GM18517 (cell line): ENCODE measurements around the gene HIP1.
"Not testable (repeated sequence)": the region's sequence is repeated elsewhere in the genome, so short reads cannot be mapped to it uniquely, and the experiment has no call there.

Experiments used
- ATAC-seq: cut with Tn5 transposase; IDR thresholded peaks from one replicate; pipeline ENCODE4 v1.9.1; 2021; ENCODE audit warnings: mild to moderate bottlenecking, moderate library complexity; ENCODE audit not compliant: unreplicated experiment

Gene HIP1

DNA sequence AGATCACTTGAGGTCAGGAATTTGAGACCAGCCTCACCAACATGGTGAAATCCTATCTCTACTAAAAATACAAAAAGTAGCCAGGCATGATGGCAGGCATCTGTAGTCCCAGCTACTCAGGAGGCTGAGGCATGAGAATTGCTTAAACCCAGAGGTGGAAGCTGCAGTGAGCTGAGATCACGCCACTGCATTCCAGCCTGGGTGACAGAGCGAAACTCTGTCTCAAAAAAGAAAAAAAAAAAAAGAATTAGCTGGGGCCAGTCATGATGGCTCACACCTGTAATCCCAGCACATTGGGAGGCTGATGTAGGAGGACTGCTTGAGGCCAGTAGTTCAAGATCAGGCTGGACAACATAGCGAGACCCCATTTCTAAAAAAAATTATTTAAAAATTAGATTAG lies 21.0 kb downstream of the HIP1 start:
- ATAC-seq: not testable (repeated sequence)

GRCh38 chr7:75716992-75717626 lies 21.6 kb downstream of the HIP1 start:
- ATAC-seq: no peak

GRCh38 chr7:75715864-75716263 lies 22.9 kb downstream of the HIP1 start:
- ATAC-seq: no peak

DNA sequence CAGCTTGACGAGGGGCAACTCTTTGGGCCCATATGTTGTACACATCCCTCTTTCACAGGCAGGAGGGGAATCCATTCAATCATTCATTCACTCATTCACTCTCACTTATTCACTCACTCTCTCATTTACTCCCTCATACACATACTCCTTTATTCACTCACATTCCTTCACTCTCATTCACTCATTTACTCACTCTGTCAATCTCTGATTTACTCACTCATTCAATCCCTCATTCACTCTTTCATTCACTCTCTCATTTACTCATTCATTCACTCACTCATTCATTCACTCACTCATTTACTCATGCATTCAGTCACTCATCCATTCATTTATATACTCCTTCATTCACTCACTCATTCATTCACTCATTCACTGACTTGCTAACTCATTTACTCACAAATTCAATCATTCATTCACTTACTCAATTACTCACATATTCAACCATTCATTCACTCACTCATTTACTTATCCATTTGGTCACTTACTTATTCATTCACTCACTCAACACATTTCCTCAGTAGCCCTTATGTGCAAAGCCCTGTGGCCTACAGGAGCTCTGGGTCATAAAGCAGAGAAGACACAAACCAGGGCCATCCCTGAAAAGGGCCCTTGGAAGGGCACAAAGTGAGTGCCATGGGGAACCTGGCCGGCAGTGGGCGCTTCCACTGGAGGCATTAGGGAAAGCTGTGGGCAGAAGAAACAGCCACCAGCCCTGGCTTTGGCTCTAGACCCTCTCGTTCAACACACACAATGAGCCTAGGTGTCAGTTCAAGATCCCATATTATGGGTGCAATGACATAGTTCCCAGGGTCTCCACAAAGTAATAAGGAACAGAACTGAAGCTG lies 26.0 kb downstream of the HIP1 start:
- no peak for ATAC-seq

DNA sequence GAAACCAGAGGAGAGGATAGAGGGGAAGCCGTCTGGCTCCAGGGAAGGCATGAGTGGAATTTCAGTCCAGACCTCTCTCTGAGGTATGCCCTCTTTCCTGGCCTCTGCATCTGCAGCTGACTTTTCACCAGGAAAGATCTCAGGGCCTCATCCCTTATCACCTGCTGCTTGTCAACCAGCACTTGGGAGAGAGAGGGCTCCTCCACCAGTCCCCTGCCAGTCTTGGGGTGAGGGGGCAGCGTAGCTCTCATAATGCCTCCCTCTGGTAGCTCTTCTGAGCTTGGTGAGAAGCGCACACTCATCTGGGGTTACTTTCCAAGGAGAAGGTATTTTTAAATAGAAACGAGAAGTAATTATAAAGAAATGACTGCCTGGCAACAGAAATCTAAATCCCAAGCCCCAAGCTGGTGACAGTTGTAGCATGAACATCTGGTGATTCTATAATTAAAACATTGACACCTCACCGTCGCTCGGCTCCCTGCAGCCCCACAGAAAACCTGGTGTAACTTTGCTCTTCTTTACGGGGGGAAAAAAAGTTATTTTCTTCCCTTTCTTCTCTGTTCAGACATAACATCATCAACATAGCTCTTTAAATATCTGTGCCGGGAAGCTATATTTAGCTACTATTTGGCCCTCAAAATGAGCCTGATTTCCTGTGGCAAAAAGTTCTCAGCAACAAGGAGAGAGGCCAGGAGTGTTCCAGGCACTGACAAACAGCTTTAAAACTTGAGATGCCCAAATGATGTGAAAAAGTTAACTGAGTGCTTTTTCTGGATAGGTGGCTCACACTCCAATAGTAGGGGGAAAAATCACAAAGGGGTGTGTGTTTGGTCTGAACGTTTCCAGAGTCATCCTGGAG lies 26.9 kb downstream of the HIP1 start:
- ATAC-seq: no peak

DNA sequence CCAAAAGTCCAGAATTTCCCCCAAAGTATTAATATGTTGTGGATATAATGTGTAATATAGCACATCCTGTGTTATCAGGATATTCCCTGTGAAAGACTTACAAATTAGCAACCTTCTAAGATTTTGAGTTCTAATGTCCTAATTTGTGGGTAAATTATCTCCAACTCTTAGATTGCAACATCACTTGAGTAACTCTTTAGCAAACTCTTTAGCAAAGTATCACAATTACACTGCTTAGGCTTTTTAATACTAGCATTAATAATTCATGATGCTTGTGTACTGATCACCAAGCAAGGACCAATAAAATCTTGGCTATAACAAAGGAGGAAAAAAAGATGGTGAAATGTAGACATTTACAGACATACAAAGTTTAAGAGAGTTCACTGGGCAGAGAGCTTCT lies 27.7 kb downstream of the HIP1 start:
- ATAC-seq: no peak

GRCh38 chr7:75704928-75705327 lies 33.8 kb downstream of the HIP1 start:
- no peak for ATAC-seq

- no peak for ATAC-seq
Observed at GRCh38 chr7:75702515-75702914, 36.2 kb downstream of the HIP1 start.

DNA sequence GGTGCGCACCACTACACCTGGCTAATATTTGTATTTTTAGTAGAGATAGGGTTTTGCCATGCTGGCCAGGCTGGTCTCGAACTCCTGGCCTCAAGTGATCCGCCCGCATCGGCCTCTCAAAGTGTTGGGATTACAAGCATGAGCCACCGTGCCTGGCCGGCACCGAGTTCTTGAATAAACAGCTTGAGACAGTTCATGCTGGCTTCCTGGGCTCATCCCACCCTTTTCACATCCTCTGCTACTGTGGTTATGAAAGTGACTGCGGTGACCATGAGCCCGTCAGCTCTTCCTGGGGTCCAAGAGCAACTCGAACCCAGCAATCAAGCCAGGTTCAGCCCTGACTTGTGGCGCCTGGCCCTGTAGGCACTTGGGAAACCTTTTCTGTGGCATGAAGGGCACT lies 38.7 kb downstream of the HIP1 start:
- ATAC-seq: no peak

DNA sequence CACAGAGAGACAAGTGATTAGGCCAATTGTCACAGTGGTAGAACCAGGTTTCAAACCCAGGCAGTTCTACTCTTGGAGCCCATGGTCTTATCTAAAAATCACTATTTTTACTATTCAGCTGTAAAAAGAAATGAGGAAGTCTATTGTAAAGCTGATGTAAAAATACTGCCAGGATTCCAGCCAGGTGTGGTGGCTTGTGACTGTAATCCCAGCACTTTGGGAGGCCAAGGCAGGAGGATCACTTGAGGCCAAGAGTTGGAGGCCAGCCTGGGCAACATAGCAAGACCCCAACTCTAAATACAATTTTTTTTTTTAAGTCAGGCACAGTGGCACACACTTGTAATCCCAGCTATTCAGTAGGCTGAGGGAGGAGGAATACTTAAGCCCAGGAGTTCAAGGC lies 40.4 kb downstream of the HIP1 start:
- ATAC-seq: no peak

GRCh38 chr7:75696263-75697037 lies 42.3 kb downstream of the HIP1 start:
- ATAC-seq: no peak

DNA sequence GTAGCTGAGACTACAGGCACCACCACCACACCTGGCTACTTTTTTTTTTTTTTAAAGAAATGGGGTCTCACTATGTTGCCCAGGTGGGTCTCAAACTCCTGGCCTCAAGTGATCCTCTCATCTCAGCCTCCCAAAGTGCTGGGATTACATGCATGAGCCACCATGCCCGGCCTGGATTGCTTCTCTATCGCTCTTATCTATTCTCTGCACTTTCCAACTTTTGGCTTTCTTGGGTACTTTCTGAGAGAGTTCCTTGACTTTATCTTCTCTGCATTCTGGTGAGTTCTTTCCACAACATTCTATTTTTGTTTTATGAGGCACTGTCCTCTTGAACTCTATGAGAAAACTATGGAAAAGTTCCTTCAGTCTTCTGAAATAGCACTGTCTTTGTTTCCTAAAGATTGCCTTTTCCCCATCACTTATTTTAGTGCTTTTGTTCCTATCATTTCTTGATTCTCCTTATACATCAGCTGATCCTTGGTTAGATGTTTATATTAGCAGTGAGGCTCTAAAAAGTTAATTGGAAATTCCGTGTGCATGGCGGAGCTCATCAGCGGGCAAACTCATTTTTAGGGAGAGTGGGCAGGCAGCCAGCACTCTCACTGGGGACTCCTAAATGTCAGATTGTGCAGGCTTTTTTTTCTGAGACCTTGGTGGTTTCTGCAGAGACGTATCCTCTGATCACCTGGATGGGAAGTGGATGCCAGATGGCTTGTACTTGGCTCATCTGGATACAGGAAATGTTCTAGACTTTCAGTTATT lies 43.9 kb downstream of the HIP1 start:
- no peak for ATAC-seq

GRCh38 chr7:75693668-75694067 lies 45.1 kb downstream of the HIP1 start:
- not testable (repeated sequence) for ATAC-seq

DNA sequence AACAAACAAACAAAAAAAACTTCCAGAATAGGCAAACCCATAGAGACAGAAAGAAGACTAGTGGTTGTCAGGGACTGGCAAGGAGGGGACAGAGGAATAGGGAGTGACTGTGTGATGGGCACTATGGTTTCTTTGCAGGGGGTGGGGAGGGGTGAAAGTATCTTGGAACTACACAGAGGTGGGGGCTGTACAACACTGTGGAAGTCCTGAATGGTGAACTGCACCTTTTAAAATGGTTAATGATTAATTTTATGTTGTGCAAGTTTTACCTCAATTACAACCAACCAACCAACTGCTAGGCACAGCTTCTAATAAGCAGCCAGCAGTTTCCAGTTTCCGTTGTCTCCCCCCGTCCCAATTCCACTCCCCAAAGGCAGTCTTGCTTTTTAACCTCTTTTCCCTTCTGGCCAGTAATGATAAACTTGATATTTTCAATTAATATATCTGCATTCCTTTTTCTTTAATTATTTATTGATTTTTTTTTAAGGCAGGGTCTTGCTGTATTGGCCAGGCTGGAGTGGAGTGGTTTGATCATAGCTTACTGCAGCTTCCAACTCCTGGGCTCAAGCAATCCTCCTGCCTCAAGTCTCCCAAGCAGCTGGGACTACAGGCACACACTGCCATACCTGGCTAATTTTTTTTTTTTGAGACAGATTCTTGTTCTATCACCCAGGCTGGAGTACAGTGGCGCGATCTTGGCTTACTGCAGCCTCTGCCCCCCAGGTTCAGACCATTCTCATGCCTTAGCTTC lies 46.8 kb downstream of the HIP1 start:
- no peak for ATAC-seq

GRCh38 chr7:75690121-75690523 lies 48.6 kb downstream of the HIP1 start:
- ATAC-seq: no peak

GRCh38 chr7:75689246-75690099 lies 49.3 kb downstream of the HIP1 start:
- ATAC-seq: no peak

GRCh38 chr7:75688200-75689136 lies 50.3 kb downstream of the HIP1 start:
- no peak for ATAC-seq
